ENCODE data around the gene KIF26B.
"Not testable (repeated sequence)": the region's sequence is repeated elsewhere in the genome, so short reads cannot be mapped to it uniquely, and the experiment has no call there.

The KIF26B gene

GRCh38 chr1:245715291-245715701, 560.5 kb downstream of the KIF26B start:
- TF ChIP-seq CTCF (conservative IDR thresholded peaks at IDR 0.05) = no peak
- H3K27ac ChIP-seq = no peak overlapping the region

- H3K27ac ChIP-seq = no peak overlapping the region
- no peak for TF ChIP-seq CTCF (conservative IDR thresholded peaks at IDR 0.05)
Observed at GRCh38 chr1:245715970-245716369, 561.2 kb downstream of the KIF26B start.

GRCh38 chr1:245716561-245716960, 561.8 kb downstream of the KIF26B start:
- no peak overlapping the region for H3K27ac ChIP-seq
- no peak for TF ChIP-seq CTCF (conservative IDR thresholded peaks at IDR 0.05)

GRCh38 chr1:245717611-245718010, 562.8 kb downstream of the KIF26B start:
- no peak overlapping the region for H3K27ac ChIP-seq
- no peak for TF ChIP-seq CTCF (conservative IDR thresholded peaks at IDR 0.05)

GRCh38 chr1:245718123-245718522, 563.3 kb downstream of the KIF26B start:
- TF ChIP-seq CTCF (conservative IDR thresholded peaks at IDR 0.05) = no peak
- no peak overlapping the region for H3K27ac ChIP-seq

GRCh38 chr1:245718951-245719350, 564.2 kb downstream of the KIF26B start:
- TF ChIP-seq CTCF (conservative IDR thresholded peaks at IDR 0.05) = no peak
- H3K27ac ChIP-seq = no peak overlapping the region

GRCh38 chr1:245721488-245721887, 566.7 kb downstream of the KIF26B start:
- no peak overlapping the region for H3K27ac ChIP-seq
- no peak for TF ChIP-seq CTCF (conservative IDR thresholded peaks at IDR 0.05)

- not testable (repeated sequence) for H3K27ac ChIP-seq
Observed at GRCh38 chr1:245728035-245728434, 573.2 kb downstream of the KIF26B start.

Data from VCaP (cell line).